Type B pancreatic cell (in vitro differentiated cells): ENCODE measurements around the gene BGN. TPM values are rescaled to one million over a fixed set of nuclear protein-coding genes. Genes with fewer than 3 reads are reported as not detected.

Experiments
- DNase-seq: peaks from one replicate; pipeline ENCODE4 v3.0.0; 2021; ENCODE audit warnings: mixed read lengths; ENCODE audit not compliant: unreplicated experiment; ENCODE audit errors: extremely low spot score
- H3K27ac Mint-ChIP-seq: 2 replicates; pipeline ENCODE4 v1.8.0; 2021; ENCODE audit warnings: mild to moderate bottlenecking, mixed read lengths
- H3K27me3 Mint-ChIP-seq: 2 replicates; pipeline ENCODE4 v1.8.0; 2021; ENCODE audit warnings: mixed read lengths
- H3K36me3 Mint-ChIP-seq: 2 replicates; pipeline ENCODE4 v1.8.0; 2021; ENCODE audit warnings: mixed read lengths
- H3K4me1 Mint-ChIP-seq: one replicate; pipeline ENCODE4 v1.8.0; 2021; ENCODE audit warnings: mixed read lengths; ENCODE audit not compliant: unreplicated experiment
- H3K4me3 Mint-ChIP-seq: 2 replicates; pipeline ENCODE4 v1.8.0; 2021; ENCODE audit warnings: mild to moderate bottlenecking, mixed read lengths
- H3K9me3 Mint-ChIP-seq: 2 replicates; pipeline ENCODE4 v1.8.0; 2021; ENCODE audit warnings: mixed read lengths
- total RNA-seq: library from RNA; stranded (reverse); gene quantifications from 2 replicates; pipeline ENCODE4 v1.2.1, GENCODE V29; 2021; ENCODE audit warnings: low replicate concordance
- TF ChIP-seq, protein P1 (sequence below): fragments of 200-600 bp; sonication (generic); conservative IDR thresholded peaks from 2 replicates; pipeline ENCODE4 v1.5.0; 2021; ENCODE audit warnings: antibody characterized with exemption, mild to moderate bottlenecking

BGN gene
- total RNA-seq, 1 donor from 2014 or later, result 29.6 TPM

DNA sequence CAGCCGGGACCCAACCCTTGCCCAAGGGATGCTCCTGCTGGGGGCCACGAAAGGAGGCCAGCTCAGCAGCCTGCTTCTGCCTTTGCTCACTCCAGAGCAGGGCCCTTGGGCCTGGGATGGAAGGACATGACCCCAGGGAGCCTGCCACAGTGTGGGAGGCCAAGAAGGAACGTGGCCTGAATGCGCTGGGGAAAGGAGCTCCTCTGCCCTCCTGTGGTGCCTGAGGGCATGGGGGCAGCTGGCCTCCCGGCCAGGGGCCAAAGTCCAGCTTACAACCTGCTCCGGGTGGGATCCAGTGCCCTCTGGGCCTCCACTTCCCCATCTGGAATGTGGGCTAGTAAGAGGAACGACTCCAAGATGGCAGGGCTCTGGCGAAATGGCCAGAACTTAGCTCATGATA, 20.7 kb downstream of the BGN start:
- H3K36me3 Mint-ChIP-seq, result no peaks in the 10 kb centered on the region
- peak overlapping the region; percentile 30 for H3K4me3 Mint-ChIP-seq
- no peak overlapping the region for H3K27ac Mint-ChIP-seq
- H3K4me1 Mint-ChIP-seq, result no peaks in the 10 kb centered on the region
- DNase-seq, result no peak
- no peaks in the 10 kb centered on the region for H3K9me3 Mint-ChIP-seq
- peaks cover 36% of the 10 kb centered on the region for H3K27me3 Mint-ChIP-seq
- TF ChIP-seq, protein P1, sequence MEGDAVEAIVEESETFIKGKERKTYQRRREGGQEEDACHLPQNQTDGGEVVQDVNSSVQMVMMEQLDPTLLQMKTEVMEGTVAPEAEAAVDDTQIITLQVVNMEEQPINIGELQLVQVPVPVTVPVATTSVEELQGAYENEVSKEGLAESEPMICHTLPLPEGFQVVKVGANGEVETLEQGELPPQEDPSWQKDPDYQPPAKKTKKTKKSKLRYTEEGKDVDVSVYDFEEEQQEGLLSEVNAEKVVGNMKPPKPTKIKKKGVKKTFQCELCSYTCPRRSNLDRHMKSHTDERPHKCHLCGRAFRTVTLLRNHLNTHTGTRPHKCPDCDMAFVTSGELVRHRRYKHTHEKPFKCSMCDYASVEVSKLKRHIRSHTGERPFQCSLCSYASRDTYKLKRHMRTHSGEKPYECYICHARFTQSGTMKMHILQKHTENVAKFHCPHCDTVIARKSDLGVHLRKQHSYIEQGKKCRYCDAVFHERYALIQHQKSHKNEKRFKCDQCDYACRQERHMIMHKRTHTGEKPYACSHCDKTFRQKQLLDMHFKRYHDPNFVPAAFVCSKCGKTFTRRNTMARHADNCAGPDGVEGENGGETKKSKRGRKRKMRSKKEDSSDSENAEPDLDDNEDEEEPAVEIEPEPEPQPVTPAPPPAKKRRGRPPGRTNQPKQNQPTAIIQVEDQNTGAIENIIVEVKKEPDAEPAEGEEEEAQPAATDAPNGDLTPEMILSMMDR, result no peak

DNA sequence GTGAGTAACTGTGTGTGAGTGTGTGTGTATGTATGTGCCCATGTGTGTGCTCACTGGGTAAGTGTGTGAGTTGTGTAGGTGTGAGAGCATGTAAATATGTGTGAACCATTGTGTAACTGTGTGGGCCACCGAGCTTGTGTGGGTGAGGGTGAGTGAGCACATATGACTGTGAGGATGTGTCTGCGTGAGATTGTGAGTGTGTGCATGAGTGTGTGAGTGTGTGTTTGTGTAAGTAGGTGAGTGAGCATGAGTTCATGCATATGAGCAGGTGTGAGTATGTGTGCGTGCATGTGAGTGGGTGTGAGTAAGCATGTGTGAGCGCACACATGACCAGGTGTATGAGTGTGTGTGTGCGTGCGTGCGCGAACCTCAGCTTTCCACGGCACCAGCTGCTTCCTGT, 21.3 kb downstream of the BGN start:
- Mint-ChIP-seq H3K4me1 (no peaks in the 10 kb centered on the region), H3K36me3 (no peaks in the 10 kb centered on the region), H3K4me3 (peak overlapping the region; percentile 30), H3K9me3 (no peaks in the 10 kb centered on the region), H3K27ac (no peak overlapping the region), H3K27me3 (peaks cover 38% of the 10 kb centered on the region)
- TF ChIP-seq, protein P1, result no peak
- no peak for DNase-seq

DNA sequence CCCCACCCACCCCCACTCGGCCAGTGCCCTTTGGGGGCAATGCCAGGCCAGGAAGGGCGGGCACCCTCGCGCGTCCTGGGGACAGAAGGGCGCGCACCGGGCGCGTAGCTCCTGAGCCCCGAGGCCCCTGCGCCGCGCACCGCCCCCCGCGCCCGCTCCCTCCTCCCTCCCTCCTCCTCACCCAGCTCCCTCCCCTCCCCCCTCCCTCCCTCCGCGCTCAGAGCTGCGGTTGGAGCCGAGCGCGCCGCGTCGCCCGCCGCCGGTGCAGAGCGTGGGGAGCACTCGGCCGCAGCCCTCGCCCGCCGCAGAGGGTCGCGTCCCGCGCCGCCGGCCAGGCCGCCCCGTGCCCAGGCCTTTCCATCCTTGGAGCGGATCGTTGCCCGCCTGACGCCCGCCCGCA, 22.6 kb downstream of the BGN start, which contains the start of gene ATP2B3:
Gene ATP2B3, plus strand, starts transcription at position 220 of the 400 bp plus-strand sequence. CDS start 18,606 bp downstream, outside the sequence.
- TF ChIP-seq, protein P1, result no peak
- Mint-ChIP-seq H3K27ac (no peak within 1 kb of the TSS), H3K4me1 (no peaks in the 10 kb centered on the region), H3K4me3 (peak within 1 kb of the TSS; percentile 74), H3K9me3 (no peaks in the 10 kb centered on the region), H3K36me3 (no peaks in the 10 kb centered on the region), H3K27me3 (peaks cover 44% of the 10 kb centered on the region)
- no peak for DNase-seq

DNA sequence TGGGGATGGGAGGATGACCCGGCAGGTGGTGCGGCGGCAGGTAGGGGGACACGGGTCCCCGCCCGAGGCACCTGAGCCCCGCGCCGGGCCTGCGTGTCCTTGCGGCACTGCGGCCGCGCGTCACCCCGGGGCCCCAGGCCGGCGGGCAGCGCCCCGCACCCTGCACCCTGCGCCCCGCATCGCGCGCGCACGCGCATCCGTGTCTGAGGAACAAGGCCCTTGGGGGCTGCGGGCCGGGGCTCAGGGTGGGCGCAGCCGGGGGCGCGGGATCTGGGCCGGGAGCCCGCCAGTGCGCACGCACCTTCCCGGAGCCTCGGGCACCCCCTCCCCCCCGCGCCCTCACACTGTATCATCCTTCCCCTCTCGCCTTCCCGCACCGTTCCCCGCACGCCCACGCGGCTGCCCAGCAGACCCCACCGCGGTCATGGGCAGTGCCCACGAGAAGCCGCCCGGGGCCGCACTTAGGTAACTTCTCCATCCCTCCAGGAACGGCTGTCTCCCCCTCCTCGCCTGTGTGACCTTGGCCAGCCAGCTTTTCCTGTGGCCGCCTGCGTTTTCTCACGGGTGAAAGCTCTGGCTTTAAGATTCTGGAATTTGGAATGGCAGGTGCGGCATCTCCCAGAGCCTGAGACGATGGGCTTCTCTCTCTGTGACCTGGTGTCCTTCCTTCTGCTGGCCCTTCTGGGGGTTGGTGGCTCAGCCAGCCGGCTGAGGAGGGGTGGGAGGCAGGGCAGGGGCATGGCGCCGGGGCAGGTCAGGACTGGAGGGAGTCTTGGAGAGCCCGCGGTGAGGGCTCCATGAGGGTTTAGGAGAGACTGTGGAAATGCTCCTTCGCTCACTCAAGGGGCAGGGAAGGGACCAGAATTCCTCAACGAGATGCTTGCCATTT, 23.4 kb downstream of the BGN start:
- Mint-ChIP-seq H3K27ac (no peak overlapping the region), H3K4me1 (no peaks in the 10 kb centered on the region), H3K4me3 (peak overlapping the region; percentile 74), H3K36me3 (no peaks in the 10 kb centered on the region), H3K27me3 (peaks cover 44% of the 10 kb centered on the region), H3K9me3 (no peaks in the 10 kb centered on the region)
- TF ChIP-seq, protein P1, result no peak
- DNase-seq, result no peak

DNA sequence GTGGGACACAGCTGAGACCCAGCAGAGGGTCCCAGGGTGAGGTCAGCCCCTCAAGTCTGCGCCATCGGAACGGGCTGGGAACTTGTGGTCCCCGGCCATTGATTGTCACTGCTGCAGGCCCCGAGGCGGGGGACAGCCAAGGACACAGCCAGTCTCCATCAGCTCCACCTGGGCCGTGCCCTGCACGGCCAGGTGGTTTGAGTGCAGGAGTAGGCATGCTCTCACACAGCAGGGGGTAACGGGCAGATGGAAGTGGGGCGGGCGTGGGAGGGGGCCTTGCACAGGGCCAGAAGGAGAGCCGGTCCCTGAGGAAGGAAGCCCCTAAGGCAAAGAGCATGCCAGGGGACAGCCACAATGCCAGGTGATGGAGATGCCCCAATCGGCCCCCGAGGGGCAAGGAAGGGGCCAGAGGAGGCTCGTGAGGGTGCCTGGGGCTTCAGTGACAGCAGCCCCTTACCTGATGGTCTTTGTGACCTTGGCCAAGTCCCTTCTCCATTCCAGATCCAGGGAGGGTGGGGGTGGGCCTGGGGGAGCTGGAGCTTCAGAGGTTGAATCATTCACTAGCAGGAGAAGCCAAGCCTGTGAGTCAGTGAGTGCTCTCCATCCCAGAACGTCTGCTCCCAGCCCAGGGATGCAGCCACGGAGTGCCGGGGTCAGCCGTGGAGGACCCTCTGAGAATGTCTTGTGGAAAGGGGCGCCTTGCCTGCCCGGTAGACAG, 24.9 kb downstream of the BGN start:
- TF ChIP-seq, protein P1, result no peak
- Mint-ChIP-seq H3K36me3 (no peaks in the 10 kb centered on the region), H3K27ac (no peak overlapping the region), H3K4me3 (no peak overlapping the region), H3K27me3 (peaks cover 44% of the 10 kb centered on the region), H3K9me3 (no peaks in the 10 kb centered on the region), H3K4me1 (no peaks in the 10 kb centered on the region)
- no peak for DNase-seq
